Prostate gland (tissue), 2 donors: Measurements from ENCODE around the gene INSM1.

Experiments used
- POLR2AphosphoS5 ChIP-seq: sonication (generic); formaldehyde crosslinking; IDR thresholded peaks from one replicate; pipeline ENCODE4 v1.6.1; 2017; ENCODE audit warnings: antibody characterized with exemption
- TF ChIP-seq, protein P1 (sequence below), 4 experiments: fragments of 200-600 bp in 2 of 4; fragments of 450-650 bp in 2 of 4; sonication (generic) in 2 of 4; IDR thresholded peaks; 1 replicate in 3 of 4; 2 replicates in 1 of 4; pipeline ENCODE4 v1.5.1; 2016 to 2019; ENCODE audit warnings: antibody characterized with exemption in 4 of 4, mild to moderate bottlenecking in 2 of 4, moderate library complexity in 2 of 4

DNA sequence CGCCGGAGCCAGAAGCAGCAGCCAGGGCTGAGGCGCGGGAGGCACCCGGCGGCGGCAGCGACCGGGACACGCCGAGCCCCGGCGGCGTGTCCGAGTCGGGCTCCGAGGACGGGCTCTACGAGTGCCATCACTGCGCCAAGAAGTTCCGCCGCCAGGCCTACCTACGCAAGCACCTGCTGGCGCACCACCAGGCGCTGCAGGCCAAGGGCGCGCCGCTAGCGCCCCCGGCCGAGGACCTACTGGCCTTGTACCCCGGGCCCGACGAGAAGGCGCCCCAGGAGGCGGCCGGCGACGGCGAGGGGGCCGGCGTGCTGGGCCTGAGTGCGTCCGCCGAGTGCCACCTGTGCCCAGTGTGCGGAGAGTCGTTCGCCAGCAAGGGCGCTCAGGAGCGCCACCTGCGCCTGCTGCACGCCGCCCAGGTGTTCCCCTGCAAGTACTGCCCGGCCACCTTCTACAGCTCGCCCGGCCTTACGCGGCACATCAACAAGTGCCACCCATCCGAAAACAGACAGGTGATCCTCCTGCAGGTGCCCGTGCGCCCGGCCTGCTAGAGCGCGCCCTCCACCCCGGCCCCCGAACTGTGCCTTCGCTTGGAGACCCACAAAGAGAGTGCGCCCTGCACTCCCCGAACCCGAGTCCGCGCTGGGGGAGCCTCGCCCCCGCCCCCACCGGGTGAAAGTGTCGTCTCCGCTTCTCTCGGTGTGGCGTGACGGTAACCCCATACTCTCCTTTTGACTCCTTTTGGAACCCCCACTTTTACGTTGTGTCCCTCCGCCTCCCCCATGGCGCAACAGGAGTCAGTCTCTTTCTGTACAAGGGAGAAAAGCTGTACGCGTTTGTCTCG is 1.6 kb downstream of the INSM1 start:
- TF ChIP-seq, protein P1, sequence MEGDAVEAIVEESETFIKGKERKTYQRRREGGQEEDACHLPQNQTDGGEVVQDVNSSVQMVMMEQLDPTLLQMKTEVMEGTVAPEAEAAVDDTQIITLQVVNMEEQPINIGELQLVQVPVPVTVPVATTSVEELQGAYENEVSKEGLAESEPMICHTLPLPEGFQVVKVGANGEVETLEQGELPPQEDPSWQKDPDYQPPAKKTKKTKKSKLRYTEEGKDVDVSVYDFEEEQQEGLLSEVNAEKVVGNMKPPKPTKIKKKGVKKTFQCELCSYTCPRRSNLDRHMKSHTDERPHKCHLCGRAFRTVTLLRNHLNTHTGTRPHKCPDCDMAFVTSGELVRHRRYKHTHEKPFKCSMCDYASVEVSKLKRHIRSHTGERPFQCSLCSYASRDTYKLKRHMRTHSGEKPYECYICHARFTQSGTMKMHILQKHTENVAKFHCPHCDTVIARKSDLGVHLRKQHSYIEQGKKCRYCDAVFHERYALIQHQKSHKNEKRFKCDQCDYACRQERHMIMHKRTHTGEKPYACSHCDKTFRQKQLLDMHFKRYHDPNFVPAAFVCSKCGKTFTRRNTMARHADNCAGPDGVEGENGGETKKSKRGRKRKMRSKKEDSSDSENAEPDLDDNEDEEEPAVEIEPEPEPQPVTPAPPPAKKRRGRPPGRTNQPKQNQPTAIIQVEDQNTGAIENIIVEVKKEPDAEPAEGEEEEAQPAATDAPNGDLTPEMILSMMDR (IDR thresholded peaks at IDR 0.05), result no peak
- no peak for TF ChIP-seq POLR2AphosphoS5
